ENCODE results near the gene ROS1.

ROS1 gene

DNA sequence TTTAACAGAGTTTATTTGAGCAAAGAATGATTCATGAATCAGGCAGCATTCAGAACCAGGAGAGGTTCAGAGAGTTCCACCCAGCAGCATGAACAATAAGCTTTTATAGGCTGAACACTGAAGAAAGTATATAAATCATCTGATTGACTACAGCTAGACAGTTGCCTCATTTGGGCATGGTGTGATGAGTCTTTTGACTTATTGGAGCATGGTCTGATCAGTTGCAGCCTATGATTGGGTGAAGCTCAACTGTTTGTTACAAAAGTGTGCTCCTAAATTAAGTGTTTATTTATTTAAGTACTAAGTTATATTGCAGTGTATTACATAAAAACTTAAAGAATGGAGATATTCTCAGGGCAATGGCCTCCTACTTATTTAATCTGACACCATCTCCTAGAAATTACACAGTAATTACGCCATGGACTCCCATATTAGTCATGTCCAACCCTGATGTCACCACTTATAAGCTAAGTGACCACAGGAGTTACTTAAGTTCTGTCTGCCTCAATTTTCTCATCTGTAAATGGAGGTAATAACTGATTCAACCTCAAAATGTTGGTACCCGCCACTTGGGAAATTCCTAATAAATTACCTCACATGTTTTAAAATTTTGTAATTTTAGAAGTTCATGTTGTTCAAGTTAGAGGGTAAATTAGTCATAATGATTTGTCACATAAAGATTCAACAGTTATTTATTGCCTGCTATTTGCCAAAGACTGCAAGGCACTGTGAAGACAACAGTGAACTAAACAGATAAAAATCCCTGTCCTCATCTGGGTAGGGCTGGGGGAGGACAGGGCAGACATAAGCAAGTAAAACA is 15.2 kb upstream of the ROS1 start:
- no peak for DNase-seq (ENCODE audit: low spot score)

DNA sequence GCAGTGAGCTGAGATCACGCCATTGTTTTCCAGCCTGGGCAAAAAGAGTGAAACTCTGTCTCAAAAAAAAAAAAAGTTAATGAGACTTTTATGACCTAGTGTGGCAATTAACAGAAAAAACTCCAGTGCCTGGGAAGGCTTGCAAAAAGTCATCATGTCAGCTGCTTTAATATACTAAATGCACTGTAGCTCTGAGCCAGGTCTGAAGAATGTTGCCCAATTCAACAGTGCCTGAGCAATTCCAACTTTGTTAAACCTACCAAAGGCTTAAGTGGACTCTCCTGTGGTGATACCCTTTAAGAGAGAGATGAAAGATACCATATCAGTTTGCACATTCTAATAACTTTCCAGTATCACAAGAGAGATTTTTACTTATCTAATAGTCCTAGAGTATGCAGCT is 6.5 kb upstream of the ROS1 start:
- DNase-seq (ENCODE audit: low spot score) = no peak

DNA sequence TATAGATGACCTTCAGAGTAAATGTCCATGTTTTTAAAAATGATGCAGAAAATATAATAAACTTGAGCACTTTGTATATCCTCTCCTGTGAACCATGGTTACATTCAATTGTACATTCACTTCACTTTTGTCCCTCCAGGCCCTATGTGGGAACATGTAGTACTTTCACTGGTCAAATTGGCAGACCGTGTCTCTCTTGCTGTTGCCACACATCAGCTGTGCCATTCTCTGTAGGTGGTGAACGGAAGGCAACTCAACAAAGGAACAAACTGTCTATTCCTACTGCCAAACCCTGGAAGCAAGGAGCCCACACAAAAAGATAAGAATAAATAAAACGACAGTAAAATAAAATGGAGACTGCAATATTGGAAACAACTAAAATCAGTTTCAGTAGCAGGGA is 2.0 kb downstream of the ROS1 start:
- DNase-seq (ENCODE audit: low spot score) = no peak

DNA sequence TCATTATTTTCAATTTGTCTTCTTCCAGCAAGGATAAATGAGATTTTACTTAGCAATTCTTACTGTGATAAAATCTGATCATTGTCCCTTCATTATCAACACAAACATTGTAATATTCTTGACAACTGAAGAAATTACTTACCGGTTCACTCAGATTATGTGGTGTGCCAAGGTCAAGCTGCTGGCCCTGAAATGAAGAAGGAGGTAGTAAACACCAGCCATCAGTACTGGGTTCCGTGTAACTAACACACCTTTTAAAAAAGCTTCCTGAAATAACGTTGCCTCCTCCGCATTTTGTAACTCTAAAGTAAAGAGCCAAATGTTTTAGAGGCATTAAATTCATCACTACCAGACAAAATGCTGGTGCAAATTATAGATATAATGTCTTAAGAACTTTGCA is 7.4 kb downstream of the ROS1 start:
- DNase-seq (ENCODE audit: low spot score) = no peak

DNA sequence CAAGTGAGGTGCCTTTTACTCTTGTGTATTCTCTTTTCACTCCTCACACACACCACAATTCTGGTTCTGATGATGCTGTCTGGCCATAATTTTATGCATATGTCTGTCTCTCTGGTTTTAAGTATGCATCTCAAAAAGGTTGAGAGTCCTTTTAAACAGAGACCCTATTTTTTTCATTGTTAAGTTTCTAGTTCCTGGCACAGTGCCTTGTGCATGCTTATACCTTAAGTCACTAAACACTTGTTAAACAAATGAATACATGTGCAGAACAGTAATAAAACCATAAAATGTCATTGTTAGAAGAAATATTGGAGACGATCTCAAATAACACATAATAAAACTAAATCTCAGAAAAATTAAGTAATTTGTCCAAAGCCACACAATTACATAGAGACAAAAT is 7.9 kb downstream of the ROS1 start:
- no peak for DNase-seq (ENCODE audit: low spot score)

DNA sequence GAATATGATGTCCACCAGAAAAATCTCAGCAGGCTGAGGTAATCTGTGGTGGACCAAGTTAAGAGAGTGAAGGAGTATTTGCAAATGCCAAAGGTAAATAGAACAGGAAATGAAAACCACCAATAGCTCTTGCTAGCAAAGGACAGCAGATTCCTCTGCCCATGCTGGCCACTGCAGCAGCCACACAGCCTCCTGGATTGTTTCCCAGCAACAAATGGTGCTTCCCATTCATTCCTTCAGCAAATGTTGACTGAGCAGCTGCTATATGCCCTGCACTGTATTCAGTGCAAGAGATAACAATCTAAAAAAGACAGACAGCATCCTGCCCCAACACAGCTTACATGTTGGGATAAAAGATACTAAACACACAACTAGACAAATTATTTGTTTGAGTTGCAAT is 11.0 kb downstream of the ROS1 start:
- no peak for DNase-seq (ENCODE audit: low spot score)

DNA sequence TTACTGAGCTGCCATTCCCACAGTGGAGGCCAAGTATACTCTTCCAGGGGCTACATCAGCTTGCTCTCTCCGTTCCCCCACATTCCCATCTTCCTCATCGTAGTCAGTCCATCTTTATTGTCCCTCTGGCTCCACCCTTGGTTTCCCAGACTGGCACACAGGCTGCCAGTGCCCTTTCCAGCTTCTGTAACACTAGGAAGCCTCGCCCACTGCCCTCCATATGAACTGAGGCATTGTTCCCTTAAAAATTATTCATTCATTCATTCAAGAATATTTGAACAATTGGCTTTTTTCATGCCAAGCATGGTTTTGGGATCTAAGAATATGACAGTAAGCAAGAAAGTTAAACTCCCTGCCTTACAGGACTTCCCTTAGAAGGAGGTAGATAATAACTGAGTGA is 14.3 kb downstream of the ROS1 start:
- DNase-seq (ENCODE audit: low spot score) = no peak

DNA sequence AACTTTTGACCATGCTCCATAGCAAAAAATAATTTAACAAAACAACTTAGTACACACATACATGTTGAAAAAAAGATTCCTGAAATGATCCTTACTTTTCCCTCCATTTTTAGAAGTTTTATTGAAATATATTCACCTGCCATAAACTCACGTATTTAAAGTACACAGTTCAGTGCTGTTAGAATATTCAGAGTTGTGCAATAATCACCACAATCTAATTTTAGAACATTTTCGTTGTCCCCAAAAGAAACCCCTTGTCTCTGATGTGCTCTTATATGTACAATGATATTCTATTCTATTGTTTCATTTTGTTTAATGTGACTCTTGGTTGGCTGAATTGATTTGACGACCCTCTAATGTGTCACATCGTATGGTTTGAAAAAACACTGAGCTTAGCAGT is 15.9 kb downstream of the ROS1 start:
- no peak for DNase-seq (ENCODE audit: low spot score)

DNA sequence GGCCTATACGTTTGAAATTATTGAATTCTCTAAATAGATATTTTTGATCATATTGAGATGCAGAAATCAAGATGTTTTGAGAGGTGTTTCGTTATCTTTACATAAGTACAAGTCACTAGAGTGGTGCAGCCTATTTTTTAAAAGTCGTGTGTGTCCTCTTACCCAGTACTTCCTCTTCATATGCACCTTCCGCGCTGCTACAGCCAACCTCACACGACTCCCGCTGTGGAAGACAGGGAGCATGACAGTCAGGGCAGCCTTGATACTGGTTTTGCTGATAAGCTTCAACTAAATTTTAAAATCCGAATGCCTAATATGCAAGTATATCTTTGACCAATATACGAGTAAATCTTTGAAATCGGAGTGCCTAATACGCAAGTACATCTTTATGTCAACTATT is 16.3 kb downstream of the ROS1 start:
- no peak for DNase-seq (ENCODE audit: low spot score)

DNA sequence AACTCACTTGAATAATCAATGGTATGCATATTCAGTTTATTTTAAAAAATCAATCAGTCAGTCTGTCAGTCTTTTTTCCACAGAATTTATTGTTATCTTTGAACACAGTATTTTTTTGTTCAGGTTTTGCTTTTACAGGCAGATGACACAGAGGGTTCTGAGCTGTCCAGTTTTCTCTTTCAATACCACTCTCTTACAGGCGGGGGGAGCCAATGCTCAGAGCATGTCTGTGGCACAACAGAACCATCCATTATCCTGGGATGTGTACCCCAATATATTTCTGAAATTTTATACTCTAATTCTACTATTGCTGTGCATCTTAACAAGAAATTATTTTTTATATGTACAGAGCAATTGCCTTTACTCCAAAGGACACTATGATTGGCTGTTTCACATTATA is 21.2 kb downstream of the ROS1 start:
- DNase-seq (ENCODE audit: low spot score) = no peak

DNA sequence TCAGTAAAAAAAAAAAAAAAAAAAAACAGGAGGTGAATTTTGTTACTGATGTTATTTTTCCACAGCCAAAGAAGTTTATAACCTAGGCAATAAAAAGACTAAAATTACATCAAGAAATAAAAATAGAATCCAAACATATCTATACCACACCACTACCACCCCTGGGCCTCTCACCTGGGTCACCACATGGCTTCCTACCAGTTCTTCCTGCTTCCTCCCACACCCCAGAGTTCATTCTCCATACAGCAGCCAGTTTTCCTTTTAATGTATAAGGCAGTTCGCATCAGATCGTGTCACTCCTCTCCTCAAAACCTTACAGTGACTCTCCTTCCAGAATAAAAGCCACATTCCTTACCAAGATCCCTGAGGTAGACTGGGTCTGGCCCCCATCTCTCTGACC is 23.9 kb downstream of the ROS1 start:
- no peak for DNase-seq (ENCODE audit: low spot score)

DNA sequence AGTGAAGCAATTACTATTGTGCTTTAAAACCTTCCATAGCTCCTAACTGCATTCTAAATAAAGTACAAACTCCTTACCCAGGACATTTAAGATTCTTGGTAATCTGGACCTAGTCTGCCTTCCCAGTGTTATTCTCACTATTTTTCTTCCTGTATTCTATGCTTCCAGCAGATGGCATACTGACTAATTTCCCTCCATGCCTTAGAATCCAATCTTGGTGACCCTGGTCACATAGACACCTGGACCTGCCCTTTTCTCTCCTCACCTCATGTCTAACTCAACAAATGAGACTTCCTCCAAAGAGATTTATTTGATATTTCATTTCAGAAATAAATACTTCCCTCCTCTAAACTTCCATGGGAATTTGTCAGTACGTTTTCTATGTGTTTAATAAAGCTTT is 25.8 kb downstream of the ROS1 start:
- no peak for DNase-seq (ENCODE audit: low spot score)

DNA sequence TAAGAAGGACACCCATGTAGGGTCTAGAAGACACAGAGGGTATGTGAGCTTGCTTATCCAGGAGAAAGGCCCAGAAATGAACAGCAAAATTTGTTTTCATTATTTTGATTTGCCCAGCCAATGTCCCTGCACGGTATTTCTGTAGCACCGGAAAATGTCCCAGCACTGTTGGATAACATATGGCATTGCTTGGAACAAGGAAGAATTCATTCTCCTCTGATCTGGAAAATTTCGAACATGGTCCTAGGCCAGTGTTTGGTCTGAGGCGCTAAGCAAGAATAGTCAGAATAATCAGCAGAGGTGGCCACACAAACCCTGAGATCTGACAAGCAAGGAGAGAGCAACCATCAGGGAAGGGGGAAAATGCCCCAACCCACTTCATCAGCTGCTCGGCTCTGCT is 26.6 kb downstream of the ROS1 start:
- DNase-seq (ENCODE audit: low spot score) = no peak

DNA sequence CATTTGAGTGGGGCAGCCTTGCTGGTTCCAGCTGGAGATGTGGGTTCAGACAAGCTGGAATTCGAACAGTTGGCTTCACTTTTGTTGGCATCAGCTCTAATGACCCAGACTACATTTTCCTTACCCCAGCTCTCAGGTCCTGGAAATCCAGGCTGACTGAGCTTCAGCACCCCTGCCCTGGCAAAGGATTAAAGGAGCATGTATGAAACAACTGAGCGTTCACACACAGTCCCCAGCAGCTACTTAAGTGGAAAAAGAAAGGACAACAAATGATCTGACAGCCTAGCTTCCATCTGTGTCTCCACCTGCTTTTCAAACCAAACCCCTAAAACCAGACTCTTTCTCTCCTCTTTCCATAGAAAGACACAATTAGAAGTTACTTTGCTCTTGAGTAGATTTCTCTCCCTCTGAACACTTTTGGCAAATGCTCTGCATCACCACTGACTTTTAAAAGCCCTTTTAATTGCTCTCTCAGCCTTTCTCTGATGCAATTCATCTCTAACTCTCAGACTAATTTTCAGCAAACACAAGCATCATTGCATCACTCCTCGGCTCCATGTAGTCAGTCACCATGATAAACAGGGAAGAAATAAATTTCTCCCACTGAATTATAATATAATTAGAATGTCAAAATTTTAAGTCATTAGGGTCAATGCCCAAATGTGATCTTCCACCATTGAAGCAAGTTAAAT is 28.1 kb downstream of the ROS1 start:
- DNase-seq (ENCODE audit: low spot score) = no peak

DNA sequence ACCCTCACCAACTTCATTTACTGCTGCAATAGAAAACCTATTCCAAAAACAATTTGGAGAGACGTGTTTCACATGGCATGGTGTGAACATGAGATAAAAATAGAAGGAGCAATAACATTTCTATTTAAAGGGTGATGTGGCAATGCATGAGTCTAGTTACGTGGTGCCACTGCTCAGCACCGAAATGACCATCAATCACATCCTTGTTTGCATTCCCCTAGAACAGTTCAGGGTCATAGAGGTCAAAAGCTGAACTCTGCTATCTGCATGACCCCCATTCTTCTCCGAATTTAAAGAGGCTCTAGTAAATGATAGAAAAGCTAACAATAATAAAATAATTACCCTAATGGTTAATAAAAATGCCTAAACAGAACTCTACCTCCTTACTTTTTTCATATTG is 29.5 kb downstream of the ROS1 start:
- no peak for DNase-seq (ENCODE audit: low spot score)

DNA sequence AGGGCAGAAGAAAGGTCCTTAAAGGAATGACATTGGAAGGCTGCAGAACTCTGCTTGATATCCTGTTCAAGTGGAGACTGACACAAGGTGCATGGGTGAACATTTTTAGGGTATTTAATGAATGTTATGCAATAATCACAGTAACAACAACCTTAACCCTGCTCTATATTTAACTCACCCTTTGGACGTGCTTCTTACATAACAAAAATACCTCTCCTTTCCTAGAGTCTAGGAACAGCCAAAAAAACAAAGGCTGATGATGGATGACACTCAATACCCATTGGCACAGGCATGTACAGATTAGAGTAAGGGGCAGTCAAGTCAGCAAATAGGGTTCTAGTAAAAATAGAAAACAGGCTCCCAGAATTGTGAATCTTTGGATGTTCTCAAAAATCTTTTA is 30.6 kb downstream of the ROS1 start:
- no peak for DNase-seq (ENCODE audit: low spot score)

DNA sequence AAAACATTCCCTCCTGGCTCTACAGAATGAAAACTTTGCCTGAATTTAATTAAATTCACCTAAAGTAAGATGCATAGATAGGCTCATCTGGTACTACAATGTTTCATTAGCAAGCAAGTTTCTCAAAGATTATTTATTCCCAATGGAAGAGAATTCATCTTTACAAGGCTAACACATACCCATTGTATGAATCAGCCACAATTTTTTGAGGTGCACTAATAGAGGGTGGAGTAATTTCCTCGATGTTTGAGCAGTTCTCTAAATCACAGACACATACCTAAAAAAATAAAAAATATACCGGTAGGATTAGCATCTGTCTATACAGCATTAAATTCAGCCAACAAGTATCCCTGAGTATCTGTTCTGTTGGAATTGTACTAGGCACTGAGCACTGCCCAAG is 32.7 kb downstream of the ROS1 start:
- no peak for DNase-seq (ENCODE audit: low spot score)

DNA sequence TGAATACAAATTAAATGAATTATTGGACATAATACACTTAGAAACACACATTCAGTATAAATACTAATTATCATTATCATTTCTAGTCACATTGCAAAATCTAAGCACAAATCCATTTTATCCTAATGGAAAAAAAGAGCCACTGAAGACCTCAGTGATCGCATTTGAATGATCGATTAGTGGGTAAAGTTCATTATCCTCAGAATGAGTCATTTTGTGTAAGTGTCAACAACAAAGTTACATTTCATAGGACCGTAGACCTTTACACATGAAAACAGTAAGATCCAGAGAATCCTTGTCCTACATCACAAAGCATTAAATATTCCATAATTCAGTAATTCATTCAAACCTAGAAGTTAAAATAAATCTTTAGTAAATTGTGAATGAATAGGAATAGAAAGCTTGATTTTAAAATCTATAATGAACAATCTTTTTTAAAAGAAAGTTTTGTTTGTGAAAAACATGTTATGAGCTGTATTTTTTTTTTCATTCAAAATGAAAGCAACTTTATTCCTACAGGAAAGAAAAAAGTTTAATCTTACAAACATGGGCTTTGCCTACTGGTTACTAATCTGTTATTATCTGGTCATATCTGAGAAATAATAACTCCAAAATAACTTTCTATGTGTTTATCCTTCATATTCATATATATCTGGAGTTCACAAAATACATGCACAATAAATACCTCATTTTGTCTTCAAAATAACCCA is 33.7 kb downstream of the ROS1 start:
- no peak for DNase-seq (ENCODE audit: low spot score)

DNA sequence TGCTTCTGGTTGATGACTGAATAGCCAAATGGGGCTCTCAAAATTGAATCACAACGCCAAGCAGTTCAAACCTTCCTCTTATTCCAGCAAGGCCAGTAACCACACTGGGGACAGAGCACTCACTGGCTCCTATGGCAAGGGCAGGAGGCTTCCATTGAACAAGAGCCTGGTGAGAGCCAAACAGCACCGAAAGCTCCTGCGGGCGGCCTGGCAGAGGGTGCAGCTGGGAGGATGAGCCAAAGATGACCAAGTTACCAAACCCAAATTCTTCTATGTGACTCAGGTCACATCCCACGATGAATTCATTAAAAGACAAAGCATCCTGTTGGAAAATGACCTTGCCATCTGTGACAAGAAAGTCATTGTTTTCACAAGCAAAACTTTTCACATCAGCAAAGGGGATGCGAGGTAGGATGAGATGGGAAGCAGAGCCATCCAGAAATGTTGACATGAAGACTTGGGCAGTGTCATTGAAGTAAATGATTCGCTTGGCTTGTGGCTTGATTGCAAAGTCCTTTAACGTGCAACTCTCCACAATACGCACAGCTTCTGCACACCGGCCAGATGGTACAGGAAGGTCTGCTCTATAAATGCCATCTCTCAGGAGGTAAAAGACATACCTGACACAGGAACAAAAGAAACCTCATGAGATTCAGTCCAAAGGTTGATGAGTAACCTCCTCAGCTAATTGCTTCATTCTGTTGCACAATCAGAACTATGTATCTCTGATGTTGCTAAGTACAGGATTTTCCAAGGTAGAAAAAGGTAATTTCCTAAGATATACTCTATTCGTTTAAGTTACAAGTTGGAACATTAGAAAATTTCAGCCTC is 36.3 kb downstream of the ROS1 start:
- no peak for DNase-seq (ENCODE audit: low spot score)

DNA sequence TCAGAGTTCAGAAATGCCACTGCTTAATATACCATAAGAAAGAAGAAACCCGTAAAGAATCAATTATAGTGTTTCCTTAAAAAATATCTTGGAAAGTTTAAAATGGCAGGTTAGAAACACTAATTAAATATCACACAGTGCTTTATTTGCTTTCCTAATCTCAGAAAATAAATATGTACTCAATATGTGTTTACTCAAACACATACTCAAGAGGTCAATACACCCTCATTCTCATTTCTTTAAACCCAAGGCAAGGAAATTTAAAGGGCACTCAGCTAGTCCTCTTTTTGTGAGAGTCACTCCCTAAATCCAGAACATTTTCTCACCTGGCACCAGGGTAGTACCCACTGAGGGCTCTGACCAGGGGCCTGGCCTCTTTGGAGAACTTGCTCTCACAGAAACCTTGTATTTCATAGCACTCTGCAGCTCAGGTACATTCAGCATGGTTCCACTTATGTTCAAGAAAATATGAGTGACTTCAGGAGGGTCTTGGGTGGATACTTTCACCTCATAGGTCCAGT is 38.2 kb downstream of the ROS1 start:
- no peak for DNase-seq (ENCODE audit: low spot score)

DNA sequence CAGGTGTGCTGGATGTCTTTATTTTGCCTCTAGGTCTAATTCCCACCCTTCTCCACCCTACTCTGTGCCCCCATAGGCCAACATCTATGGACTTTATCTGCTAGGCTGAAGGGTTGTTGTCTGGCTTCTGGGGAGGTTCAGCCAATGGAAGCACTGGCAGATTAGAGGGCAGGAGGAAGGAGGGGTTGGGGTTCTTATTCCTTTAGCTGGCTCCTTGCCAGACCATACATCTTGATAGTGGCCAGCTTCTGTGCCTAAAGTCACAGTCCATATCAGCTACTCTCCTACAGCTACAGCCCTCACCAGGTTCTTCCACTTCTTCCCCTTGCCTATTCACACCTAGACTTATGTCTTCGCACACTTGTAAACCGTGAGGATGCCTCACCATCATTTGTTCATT is 41.1 kb downstream of the ROS1 start:
- no peak for DNase-seq (ENCODE audit: low spot score)

DNA sequence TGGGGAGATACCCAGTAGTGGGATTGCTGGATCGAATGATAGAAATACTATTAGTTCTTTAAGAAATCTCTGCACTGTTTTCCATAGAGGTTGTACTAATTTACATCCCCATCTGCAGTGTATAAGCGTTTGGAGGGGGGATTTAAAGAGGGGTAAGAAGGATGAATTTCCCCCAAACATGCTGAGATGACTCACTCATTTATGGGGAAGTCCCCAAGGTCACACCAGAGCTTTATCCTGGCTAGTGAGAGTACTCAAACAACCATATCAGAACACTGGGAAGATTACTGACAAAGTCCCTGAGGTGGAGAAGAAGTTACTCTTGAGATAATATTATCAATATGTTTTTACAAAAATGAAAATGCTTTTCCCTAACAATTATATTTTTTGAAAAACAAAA is 44.0 kb downstream of the ROS1 start:
- no peak for DNase-seq (ENCODE audit: low spot score)
